M059J (cell line): ENCODE results near the gene HCN2. TPM values are rescaled to one million over a fixed set of nuclear protein-coding genes. Genes with fewer than 3 reads are reported as not detected.
A peak's percentile ranks its signal among the peaks of the same experiment; 100 is the strongest.
"Not testable (repeated sequence)": the region's sequence is repeated elsewhere in the genome, so short reads cannot be mapped to it uniquely, and the experiment has no call there.

Experiments
- DNase-seq: peaks from one replicate; pipeline ENCODE4 v3.0.0-alpha.2; 2012; ENCODE audit warnings: low read depth
- total RNA-seq: library from RNA; depleted of rRNA; stranded (reverse); fragments of >200 nt; shearing (Covaris generic); gene quantifications from 2 replicates; pipeline ENCODE4 v1.2.3, GENCODE V29; 2014

Gene HCN2
- total RNA-seq, 1 experiment from 2014 or later: 1.4 TPM

DNA sequence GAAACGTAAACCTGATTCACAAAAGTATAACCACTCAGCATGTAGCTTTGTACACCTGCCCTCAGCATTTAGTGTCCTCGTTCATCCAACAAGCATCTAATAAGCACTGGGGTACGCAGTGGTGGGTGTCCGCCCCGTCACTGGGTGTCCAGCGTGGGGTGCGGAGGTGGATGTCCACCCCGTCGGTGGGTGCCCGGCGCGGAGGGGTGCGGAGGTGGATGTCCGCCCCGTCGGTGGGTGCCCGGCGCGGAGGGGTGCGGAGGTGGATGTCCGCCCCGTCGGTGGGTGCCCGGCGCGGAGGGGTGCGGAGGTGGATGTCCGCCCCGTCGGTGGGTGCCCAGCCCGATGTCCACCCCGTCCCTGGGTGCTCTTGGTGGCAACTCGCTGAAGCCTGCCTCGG, 4.5 kb upstream of the HCN2 start:
- DNase-seq: not testable (repeated sequence)

DNA sequence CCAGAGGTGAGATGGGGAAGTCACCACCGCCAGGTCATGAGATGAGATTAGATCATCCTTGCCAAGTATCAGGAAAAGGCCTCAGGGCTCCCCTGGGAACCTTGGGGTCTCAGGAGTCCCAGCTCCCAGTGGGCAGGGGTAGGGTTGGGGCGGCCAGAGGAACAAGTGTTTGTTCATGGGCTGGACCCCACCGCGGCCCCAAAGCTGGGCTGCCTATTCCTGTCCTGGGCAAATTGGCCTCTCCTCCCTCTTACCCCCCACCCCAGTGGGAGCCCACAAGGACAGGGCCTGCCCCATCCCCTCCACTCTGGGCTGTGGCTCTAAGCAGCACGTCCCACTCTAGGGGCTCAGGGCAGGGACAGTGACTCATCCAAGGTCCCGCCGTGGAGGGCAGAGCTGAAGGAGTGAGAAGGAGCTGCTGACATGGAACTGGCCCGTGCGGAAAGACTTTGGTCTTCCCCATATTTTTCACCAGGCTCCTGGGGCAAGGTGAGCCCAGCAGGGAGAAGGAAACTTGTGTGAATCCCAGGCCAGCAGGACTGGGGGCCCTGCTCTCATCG, 4.0 kb upstream of the HCN2 start:
- peak; percentile 45 for DNase-seq

GRCh38 chr19:588093-588740, 1.5 kb upstream of the HCN2 start:
- DNase-seq: peak; percentile 93

DNA sequence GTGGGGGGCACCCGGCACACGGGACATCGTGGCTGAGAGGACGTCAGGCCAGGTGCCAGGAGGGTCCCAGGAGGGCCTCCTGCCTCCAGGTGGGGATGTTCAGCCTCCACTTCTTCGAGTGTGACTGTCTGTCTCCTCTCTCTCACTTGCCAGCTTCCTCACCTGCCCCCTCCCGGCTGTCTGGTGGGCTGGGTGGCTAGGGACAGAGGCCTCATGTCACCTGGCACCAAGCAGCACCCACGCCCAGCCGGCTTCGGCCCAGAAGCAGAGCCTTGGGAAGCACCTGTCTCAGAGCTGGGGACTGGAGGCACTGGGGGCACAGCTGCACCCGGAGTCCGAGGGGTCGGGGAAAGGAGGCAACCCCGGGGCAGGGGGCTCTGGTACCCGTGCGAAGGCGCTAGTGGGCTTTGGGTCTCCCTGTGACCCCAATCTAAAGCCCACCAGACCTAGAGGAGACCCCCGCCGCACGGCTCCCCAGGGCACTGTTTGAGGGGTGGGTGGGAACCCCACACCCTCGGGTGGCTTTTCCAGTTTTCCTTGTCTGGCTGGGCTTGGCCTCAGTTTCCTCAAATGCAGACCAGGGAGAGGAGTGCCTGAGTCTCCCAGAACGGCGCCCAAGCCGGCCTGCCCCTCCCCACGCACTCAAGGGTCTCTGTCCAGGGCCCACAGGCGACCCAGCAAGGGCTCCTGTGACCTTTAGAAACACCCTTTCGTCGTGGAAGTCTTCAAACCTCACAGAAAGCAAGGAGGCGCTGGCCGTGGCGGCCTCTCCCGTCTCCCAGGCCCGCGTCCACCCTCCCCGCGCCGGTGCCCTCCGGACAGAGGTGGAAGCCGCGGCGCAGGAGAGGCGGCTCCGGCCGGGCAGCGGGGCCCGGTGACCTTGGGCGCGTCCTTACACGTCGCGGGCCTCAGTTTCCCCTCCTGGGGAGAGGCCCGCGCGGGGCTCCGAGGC, 664 bp upstream of the HCN2 start:
- no peak for DNase-seq

- DNase-seq: peak; percentile 46
These were observed 690 bp downstream of the HCN2 start for GRCh38 chr19:590396-590745.

GRCh38 chr19:590750-591098, 1.0 kb downstream of the HCN2 start:
- DNase-seq: no peak

- DNase-seq: no peak
These were observed 1.6 kb downstream of the HCN2 start for GRCh38 chr19:591099-591958.

GRCh38 chr19:592101-592500, 2.4 kb downstream of the HCN2 start:
- DNase-seq: no peak

DNA sequence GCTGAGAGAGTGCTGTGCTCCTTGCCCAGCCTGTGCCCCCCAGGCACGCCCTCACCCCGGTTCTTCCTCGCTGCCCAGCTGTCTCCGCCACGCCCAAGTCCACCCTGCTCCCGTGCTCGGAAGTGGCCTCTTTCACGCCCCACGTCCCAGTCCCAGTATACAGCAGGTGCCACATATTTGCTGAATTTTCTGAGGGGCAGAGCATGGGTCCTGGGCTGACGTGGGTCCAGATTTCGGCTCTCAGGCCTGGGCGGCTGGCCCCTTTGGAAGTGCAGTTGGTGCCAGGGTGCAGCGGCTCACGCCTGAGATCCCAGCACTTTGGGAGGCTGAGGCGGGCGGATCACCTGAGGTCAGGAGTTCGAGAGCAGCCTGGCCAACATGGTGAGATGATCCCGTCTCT, 3.4 kb downstream of the HCN2 start:
- DNase-seq: no peak

DNA sequence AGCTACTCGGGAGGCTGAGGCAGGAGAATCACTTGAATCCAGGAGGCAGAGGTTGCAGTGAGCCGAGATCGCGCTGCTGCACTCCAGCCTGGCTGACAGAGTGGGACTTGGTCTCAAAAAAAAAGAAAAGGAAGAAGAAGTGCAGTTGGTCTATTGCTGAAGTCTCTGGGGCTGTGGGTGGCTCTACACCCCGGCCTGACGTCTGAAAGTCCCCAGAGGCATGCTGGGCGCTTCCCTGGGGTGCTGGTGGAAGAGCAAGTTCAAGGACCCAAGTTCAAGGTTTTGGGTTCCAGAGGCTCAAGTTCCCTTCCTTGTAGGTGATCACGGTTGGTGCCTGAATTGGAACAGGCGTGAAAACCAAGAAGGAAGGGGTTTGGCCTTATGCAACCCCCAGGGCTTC, 3.8 kb downstream of the HCN2 start:
- no peak for DNase-seq

GRCh38 chr19:594265-594870, 4.7 kb downstream of the HCN2 start:
- no peak for DNase-seq

- no peak for DNase-seq
These were observed 5.9 kb downstream of the HCN2 start for GRCh38 chr19:595326-596262.

GRCh38 chr19:596263-596655, 6.6 kb downstream of the HCN2 start:
- no peak for DNase-seq

GRCh38 chr19:597406-598315, 8.0 kb downstream of the HCN2 start:
- DNase-seq: no peak

DNA sequence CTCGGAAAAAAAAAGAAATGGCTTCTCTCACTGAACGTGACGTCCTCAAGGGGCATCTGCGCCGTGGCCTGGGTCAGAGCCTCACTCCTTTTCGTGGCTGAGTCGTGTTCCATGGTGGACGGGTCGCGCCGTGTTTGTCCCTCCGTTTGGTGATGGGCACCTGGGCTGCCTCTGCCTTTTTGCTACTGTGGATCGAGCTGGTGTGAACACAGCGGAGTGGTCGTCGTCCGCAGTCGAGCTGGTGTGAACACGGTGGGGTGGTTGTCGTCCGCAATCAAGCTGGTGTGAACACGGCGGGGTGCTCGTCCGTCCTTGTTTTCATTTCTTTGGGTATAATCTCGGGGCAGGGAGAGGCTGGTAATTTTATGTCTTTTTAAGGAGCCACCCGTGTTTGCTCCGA, 11.6 kb downstream of the HCN2 start:
- DNase-seq: no peak

DNA sequence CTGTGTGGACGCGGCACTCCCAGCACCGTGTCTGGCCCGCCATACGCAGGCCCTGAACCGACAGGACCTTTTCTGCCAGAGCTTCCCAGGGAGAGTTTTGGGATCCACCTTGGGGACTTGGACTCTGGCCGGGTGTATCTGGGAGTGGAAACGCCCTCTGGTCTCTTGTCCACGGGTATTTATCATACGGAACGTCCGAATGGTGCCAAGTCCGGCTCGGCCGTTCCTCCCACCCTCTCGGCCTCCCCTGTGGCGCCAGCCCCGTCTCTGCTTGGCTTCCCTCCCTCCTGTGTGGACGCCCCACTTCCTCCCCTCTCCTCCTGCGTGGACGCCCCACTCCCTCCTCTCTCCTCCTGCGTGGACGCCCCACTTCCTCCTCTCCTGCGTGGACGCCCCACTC, 12.1 kb downstream of the HCN2 start:
- no peak for DNase-seq

GRCh38 chr19:602391-603301, 13.0 kb downstream of the HCN2 start:
- no peak for DNase-seq

DNA sequence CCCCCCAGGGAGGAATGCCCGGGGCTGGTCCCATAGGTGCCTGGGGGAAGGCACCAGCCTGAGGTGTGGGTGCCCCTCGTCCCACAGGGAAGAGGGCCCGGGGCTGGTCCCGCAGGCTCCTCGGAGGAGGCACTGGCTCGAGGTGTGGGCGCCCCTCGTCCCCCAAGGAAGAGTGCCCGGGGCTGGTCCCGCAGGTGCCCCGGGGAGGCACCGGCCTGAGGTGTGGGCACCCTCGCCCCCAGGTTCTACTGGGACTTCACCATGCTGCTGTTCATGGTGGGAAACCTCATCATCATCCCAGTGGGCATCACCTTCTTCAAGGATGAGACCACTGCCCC, 13.6 kb downstream of the HCN2 start:
- not testable (repeated sequence) for DNase-seq
